Common myeloid progenitor, CD34-positive (primary cell): ENCODE data around the gene ALDH3B2.

Experiments
- CTCF ChIA-PET: fragments of 350-600 bp; sonication (Branson Sonifier 250); formaldehyde crosslinking; loops from one replicate; lab custom pipeline; 2021; ENCODE audit warnings: antibody characterized with exemption; lab: Charles Lee
- POLR2A ChIA-PET: fragments of 350-600 bp; sonication (Branson Sonifier 250); formaldehyde crosslinking; loops from one replicate; lab custom pipeline; 2021; ENCODE audit warnings: antibody characterized with exemption; lab: Charles Lee
- DNase-seq, 3 donors: peaks; one replicate each; pipeline versions ENCODE4 v3.0.0 to v3.0.0-alpha.2; 2013
- H3K27ac ChIP-seq, 2 experiments: 1 replicate in 1 of 2; 2 replicates in 1 of 2; pipeline ENCODE4 v1.7.0; 2013; ENCODE audit warnings: inconsistent platforms in 2 of 2, low read length in 2 of 2, mild to moderate bottlenecking in 2 of 2, low read depth in 1 of 2, moderate library complexity in 1 of 2; ENCODE audit not compliant: severe bottlenecking in 2 of 2, insufficient read depth in 1 of 2, poor library complexity in 1 of 2
- H3K27me3 ChIP-seq, 5 experiments: replicated peaks in 2 of 5; 1 replicate in 3 of 5; 2 replicates in 2 of 5; pipeline versions ENCODE4 v1.6.1 to v1.7.0; 2013; ENCODE audit warnings: low read length in 4 of 5, mild to moderate bottlenecking in 2 of 5, moderate library complexity in 2 of 5, inconsistent platforms in 1 of 5; ENCODE audit not compliant: insufficient read depth in 5 of 5, control insufficient read depth in 4 of 5
- H3K36me3 ChIP-seq, 4 experiments: 1 replicate in 2 of 4; 2 replicates in 2 of 4; pipeline versions ENCODE4 v1.6.1 to v1.7.0; 2013; ENCODE audit warnings: low read length in 3 of 4, control low read depth in 1 of 4, mild to moderate bottlenecking in 1 of 4; ENCODE audit not compliant: control insufficient read depth in 4 of 4, insufficient read depth in 4 of 4
- H3K4me1 ChIP-seq, 4 experiments: 1 replicate in 3 of 4; 2 replicates in 1 of 4; pipeline versions ENCODE4 v1.6.1 to v1.7.1; 2013; ENCODE audit warnings: low read length in 3 of 4, mild to moderate bottlenecking in 3 of 4, control low read depth in 1 of 4, inconsistent platforms in 1 of 4, moderate library complexity in 1 of 4; ENCODE audit not compliant: control insufficient read depth in 4 of 4, insufficient read depth in 4 of 4; ENCODE audit errors: control extremely low read depth in 1 of 4
- H3K4me3 ChIP-seq, 7 experiments: 1 replicate in 4 of 7; 2 replicates in 3 of 7; pipeline versions ENCODE4 v1.5.1 to v1.7.0; 2013; ENCODE audit warnings: mild to moderate bottlenecking in 7 of 7, low read length in 6 of 7, moderate library complexity in 6 of 7, inconsistent platforms in 2 of 7, low read depth in 2 of 7, control low read depth in 1 of 7; ENCODE audit not compliant: insufficient read depth in 4 of 7, control insufficient read depth in 1 of 7; ENCODE audit errors: extremely low read depth in 1 of 7
- H3K9me3 ChIP-seq, 5 experiments: 1 replicate in 4 of 5; 2 replicates in 1 of 5; pipeline versions ENCODE4 v1.6.1 to v1.7.1; 2013; ENCODE audit warnings: low read length in 4 of 5, mild to moderate bottlenecking in 2 of 5, inconsistent platforms in 1 of 5, low read depth in 1 of 5, moderate library complexity in 1 of 5; ENCODE audit not compliant: control insufficient read depth in 4 of 5, insufficient read depth in 2 of 5; ENCODE audit errors: control extremely low read depth in 1 of 5
- WGBS: methylation state at CpG from one replicate; pipeline ENCODE4 v1.1.5; 2013; ENCODE audit not compliant: insufficient coverage; 5-methylcytosine and 5-hydroxymethylcytosine counted together

ALDH3B2 gene

GRCh38 chr11:67666303-67666645 lies 8.1 kb downstream of the ALDH3B2 start:
- 90% methylated on average over 11 of the region's 11 CpGs for WGBS
- ChIA-PET CTCF (interaction anchor here (0.9 to 3.2 kb wide), 6 partner anchors 8 to 43 kb away, joined by 3 to 15 read pairs (median 4); no protein-coding TSS in a partner anchor), POLR2A (no interaction called here)
- Histone ChIP-seq H3K4me1 (no peaks in the 10 kb centered on the region), H3K27ac (no peak overlapping the region), H3K36me3 (no peaks in the 10 kb centered on the region), H3K27me3 (no peaks in the 10 kb centered on the region), H3K4me3 (no peak overlapping the region), H3K9me3 (no peaks in the 10 kb centered on the region)
- DNase-seq, result no peak

GRCh38 chr11:67665541-67666302 lies 8.7 kb downstream of the ALDH3B2 start:
- Histone ChIP-seq H3K4me1 (no peaks in the 10 kb centered on the region), H3K27ac (no peak overlapping the region), H3K4me3 (no peak overlapping the region), H3K36me3 (no peaks in the 10 kb centered on the region), H3K27me3 (no peaks in the 10 kb centered on the region), H3K9me3 (no peaks in the 10 kb centered on the region)
- POLR2A ChIA-PET, result no interaction called here
- WGBS, result 85% methylated on average over 24 of the region's 24 CpGs
- no peak for DNase-seq
- CTCF ChIA-PET, result interaction anchor here (0.7 to 3.2 kb wide), 10 partner anchors 7 to 43 kb away, joined by 3 to 15 read pairs (median 3); partner anchors contain the start of gene TBX10

- WGBS, result 90% methylated on average over 21 of the region's 33 CpGs
- H3K27me3 ChIP-seq, result no peaks in the 10 kb centered on the region
- H3K27ac ChIP-seq, result no peak overlapping the region
- DNase-seq, result no peak
- H3K9me3 ChIP-seq, result no peaks in the 10 kb centered on the region
- no peaks in the 10 kb centered on the region for H3K36me3 ChIP-seq
- CTCF ChIA-PET, result interaction anchor here (0.7 to 1.3 kb wide), 5 partner anchors 16 to 42 kb away, joined by 3 to 4 read pairs (median 3); partner anchors contain the start of gene TBX10
- H3K4me3 ChIP-seq, result no peak overlapping the region
- POLR2A ChIA-PET, result no interaction called here
- no peaks in the 10 kb centered on the region for H3K4me1 ChIP-seq
Observed at GRCh38 chr11:67664696-67665540, 9.5 kb downstream of the ALDH3B2 start.

- ChIA-PET CTCF (interaction anchor here (1.2 kb wide), 3 partner anchors 15 to 28 kb away, joined by 3 to 5 read pairs (median 4); no protein-coding TSS in a partner anchor), POLR2A (no interaction called here)
- no peaks in the 10 kb centered on the region for H3K36me3 ChIP-seq
- H3K27ac ChIP-seq, result no peak overlapping the region
- H3K27me3 ChIP-seq, result no peaks in the 10 kb centered on the region
- peaks cover 0 to 2% (median under 1%) of the 10 kb centered on the region in 4 experiments for H3K4me1 ChIP-seq
- no peak for DNase-seq
- WGBS, result 88% methylated on average over 8 of the region's 16 CpGs
- no peaks in the 10 kb centered on the region for H3K9me3 ChIP-seq
- H3K4me3 ChIP-seq, result no peak overlapping the region
Observed at GRCh38 chr11:67664213-67664585, 10.2 kb downstream of the ALDH3B2 start.

GRCh38 chr11:67663532-67664212 lies 10.8 kb downstream of the ALDH3B2 start:
- 97% methylated on average over 22 of the region's 22 CpGs for WGBS
- Histone ChIP-seq H3K36me3 (no peaks in the 10 kb centered on the region), H3K4me1 (peaks cover 0 to 7% (median 5%) of the 10 kb centered on the region in 4 experiments), H3K27me3 (no peaks in the 10 kb centered on the region), H3K4me3 (no peak overlapping the region), H3K27ac (no peak overlapping the region), H3K9me3 (no peaks in the 10 kb centered on the region)
- no peak for DNase-seq
- ChIA-PET CTCF (interaction anchor here (0.8 to 1.8 kb wide), 6 partner anchors 13 to 137 kb away, joined by 3 to 11 read pairs (median 3); partner anchors contain the start of gene ACY3), POLR2A (no interaction called here)

GRCh38 chr11:67662835-67663531 lies 11.4 kb downstream of the ALDH3B2 start:
- POLR2A ChIA-PET, result no interaction called here
- peaks cover 0 to 11% (median 7%) of the 10 kb centered on the region in 4 experiments for H3K4me1 ChIP-seq
- H3K4me3 ChIP-seq, result no peak overlapping the region
- CTCF ChIA-PET, result interaction anchor here (0.7 to 1.8 kb wide), 9 partner anchors 12 to 138 kb away, joined by 3 to 11 read pairs (median 3); partner anchors contain the start of gene ACY3
- no peaks in the 10 kb centered on the region for H3K9me3 ChIP-seq
- no peak for DNase-seq
- WGBS, result 91% methylated on average over 17 of the region's 19 CpGs
- H3K27ac ChIP-seq, result no peak overlapping the region
- no peaks in the 10 kb centered on the region for H3K27me3 ChIP-seq
- H3K36me3 ChIP-seq, result no peaks in the 10 kb centered on the region
